OCI-LY1 (cell line): ENCODE measurements around the gene CPLX1.

ENCODE experiments used
- EZH2 ChIP-seq: fragments of 200-600 bp; sonication (generic), shearing (Covaris generic); IDR thresholded peaks from 2 replicates; pipeline ENCODE4 v1.8.0; 2017; ENCODE audit warnings: borderline replicate concordance, mixed run types, mild to moderate bottlenecking, antibody characterized with exemption, low read length, moderate library complexity, mixed read lengths
- TF ChIP-seq, protein P1 (sequence below): fragments of 200-600 bp; sonication (generic), shearing (Covaris generic); IDR thresholded peaks from 2 replicates; pipeline ENCODE4 v1.5.1; 2017; ENCODE audit warnings: mild to moderate bottlenecking, antibody characterized with exemption, low read length, moderate library complexity, mixed read lengths

DNA sequence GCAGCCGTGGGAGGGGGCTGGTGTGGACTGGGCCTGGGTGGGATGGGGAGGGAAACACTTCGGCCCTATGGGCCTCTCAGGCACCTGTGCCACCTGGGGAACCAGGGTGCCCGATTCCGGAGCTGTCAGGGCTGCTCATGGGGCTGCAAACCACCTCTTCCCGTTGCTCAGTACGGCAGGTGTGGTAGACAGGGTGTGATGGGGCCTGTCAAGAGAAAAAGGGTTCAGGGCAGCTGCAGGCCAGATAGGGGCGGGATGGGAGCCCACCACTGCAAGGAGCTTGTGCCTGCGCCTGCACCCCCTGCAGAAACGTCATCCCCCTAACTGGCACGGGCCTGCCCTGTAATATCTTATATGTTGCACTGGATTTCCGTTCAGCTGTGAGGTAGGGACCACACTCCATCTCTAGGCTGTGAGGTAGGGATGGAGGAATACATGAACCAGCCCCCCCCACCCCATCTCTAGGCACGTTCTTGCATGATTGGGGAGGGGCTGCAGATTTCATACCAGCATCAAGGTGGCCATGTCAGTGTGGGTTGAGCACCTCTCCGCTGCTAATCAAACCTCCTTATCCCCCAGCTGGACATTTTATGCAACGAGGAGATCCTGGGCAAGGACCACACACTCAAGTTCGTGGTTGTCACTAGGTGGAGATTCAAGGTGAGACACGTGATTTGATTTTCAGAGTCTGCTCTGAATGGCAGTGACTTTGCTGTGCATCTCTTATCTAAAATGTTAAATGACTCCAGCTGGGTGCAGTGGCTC, 61.3 kb downstream of the CPLX1 start:
- TF ChIP-seq, protein P1, sequence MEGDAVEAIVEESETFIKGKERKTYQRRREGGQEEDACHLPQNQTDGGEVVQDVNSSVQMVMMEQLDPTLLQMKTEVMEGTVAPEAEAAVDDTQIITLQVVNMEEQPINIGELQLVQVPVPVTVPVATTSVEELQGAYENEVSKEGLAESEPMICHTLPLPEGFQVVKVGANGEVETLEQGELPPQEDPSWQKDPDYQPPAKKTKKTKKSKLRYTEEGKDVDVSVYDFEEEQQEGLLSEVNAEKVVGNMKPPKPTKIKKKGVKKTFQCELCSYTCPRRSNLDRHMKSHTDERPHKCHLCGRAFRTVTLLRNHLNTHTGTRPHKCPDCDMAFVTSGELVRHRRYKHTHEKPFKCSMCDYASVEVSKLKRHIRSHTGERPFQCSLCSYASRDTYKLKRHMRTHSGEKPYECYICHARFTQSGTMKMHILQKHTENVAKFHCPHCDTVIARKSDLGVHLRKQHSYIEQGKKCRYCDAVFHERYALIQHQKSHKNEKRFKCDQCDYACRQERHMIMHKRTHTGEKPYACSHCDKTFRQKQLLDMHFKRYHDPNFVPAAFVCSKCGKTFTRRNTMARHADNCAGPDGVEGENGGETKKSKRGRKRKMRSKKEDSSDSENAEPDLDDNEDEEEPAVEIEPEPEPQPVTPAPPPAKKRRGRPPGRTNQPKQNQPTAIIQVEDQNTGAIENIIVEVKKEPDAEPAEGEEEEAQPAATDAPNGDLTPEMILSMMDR = no peak
- TF ChIP-seq EZH2 = no peak
